Fibroblast of peridontal ligament (primary cell): Measurements from ENCODE around the gene DCLRE1A.
A peak's percentile ranks its signal among the peaks of the same experiment; 100 is the strongest.

Source experiments
- DNase-seq: peaks from one replicate; pipeline ENCODE4 v3.0.0-alpha.2; 2010; ENCODE audit errors: extremely low read depth

The DCLRE1A gene

DNA sequence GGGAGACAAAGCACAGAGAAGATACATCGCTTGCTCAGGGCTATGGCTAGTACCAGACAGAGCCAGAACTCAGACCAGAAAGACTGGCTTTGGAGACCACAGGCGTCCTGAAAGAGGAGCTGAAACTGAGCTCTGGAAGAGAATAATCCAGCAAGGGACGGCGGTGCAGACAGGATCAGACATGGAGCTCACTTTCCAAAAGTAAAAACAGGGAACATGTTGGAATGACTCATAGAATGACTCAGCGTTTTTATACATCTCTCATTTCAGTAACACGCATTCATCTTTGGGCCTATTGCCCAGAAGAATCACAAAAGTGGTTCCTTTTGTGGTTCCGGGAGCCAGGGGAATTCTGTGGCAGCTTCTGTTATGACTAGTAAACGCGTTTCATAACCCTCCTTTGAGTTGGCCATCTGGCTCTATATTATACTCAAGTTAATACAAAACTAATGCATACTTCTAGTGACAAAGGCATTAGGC is 65.2 kb downstream of the DCLRE1A start:
- peak; percentile 100 for DNase-seq
